Measurements from ENCODE around the gene ZCCHC7.

- no peak; the same call in 2 of the 3 replicates for TF ChIP-seq CTCF (IDR thresholded peaks at IDR 0.05)
- no peak for TF ChIP-seq RNF2 (IDR thresholded peaks at IDR 0.05; ENCODE audit: borderline replicate concordance, low read depth)
- TF ChIP-seq REST (IDR thresholded peaks at IDR 0.05): no peak
- TF ChIP-seq CBX8 (IDR thresholded peaks at IDR 0.05): no peak
- no peak for TF ChIP-seq MAX (IDR thresholded peaks at IDR 0.05)
- no peak for TF ChIP-seq ELK1 (IDR thresholded peaks at IDR 0.05; ENCODE audit: low read depth, low read length)
- no peak for TF ChIP-seq CHD2 (IDR thresholded peaks at IDR 0.05; ENCODE audit: low read length, partially characterized antibody)
- TF ChIP-seq POLR2A (IDR thresholded peaks at IDR 0.05; ENCODE audit: low read length): no peak
- no peak for TF ChIP-seq USF2 (IDR thresholded peaks at IDR 0.05)
- TF ChIP-seq ESRRA (IDR thresholded peaks at IDR 0.05; ENCODE audit: borderline replicate concordance, low read length): no peak
- TF ChIP-seq NR3C1 (IDR thresholded peaks at IDR 0.05): no peak
- TF ChIP-seq RFX5 (IDR thresholded peaks at IDR 0.05): no peak
- TF ChIP-seq HMGXB4 (CRISPR knock-in tag; IDR thresholded peaks at IDR 0.05; ENCODE audit: borderline replicate concordance): no peak
- TF ChIP-seq GATA3 (IDR thresholded peaks at IDR 0.05; ENCODE audit: borderline replicate concordance): no peak
These were observed 244.5 kb downstream of the ZCCHC7 start for GRCh38 chr9:37364751-37365360.
